H1 (cell line): Measurements from ENCODE around the gene IGFBP3. TPM values are rescaled to one million over a fixed set of nuclear protein-coding genes. Genes with fewer than 3 reads are reported as not detected.

Experiments
- CHD7 ChIP-seq: fragments of 300-600 bp; sonication (generic); IDR thresholded peaks from 2 replicates; pipeline ENCODE4 v1.7.1; 2012; ENCODE audit warnings: low read length, moderate library complexity, mild to moderate bottlenecking, inconsistent platforms; ENCODE audit not compliant: insufficient replicate concordance
- CTCF ChIP-seq, 3 experiments: IDR thresholded peaks; 1 replicate in 2 of 3; 2 replicates in 1 of 3; pipeline versions ENCODE4 v1.5.1 to v1.6.1; 2011; ENCODE audit warnings: low read length in 3 of 3, mild to moderate bottlenecking in 3 of 3, inconsistent platforms in 2 of 3, low read depth in 1 of 3, moderate library complexity in 1 of 3; ENCODE audit not compliant: insufficient read depth in 1 of 3; ENCODE audit errors: control extremely low read depth in 1 of 3
- EGR1 ChIP-seq: IDR thresholded peaks from 2 replicates; pipeline ENCODE4 v1.6.1; 2011; ENCODE audit warnings: low read depth, low read length, borderline replicate concordance
- FOSL1 ChIP-seq: IDR thresholded peaks from 2 replicates; pipeline ENCODE4 v1.6.1; 2011; ENCODE audit warnings: mild to moderate bottlenecking, low read depth, low read length, moderate library complexity; ENCODE audit not compliant: insufficient read depth
- KDM5A ChIP-seq: fragments of 200-600 bp; IDR thresholded peaks from 2 replicates; pipeline ENCODE4 v1.7.1; 2012; ENCODE audit warnings: mild to moderate bottlenecking, low read length, inconsistent platforms, mixed read lengths
- NANOG ChIP-seq: IDR thresholded peaks from 2 replicates; pipeline ENCODE4 v1.6.1; 2011; ENCODE audit warnings: low read length, low read depth, mild to moderate bottlenecking, inconsistent platforms; ENCODE audit not compliant: insufficient read depth, poor library complexity, severe bottlenecking
- SIN3A ChIP-seq, 2 experiments: IDR thresholded peaks in 1 of 2; conservative IDR thresholded peaks in 1 of 2; 2 replicates each; pipeline ENCODE4 v1.6.1; 2011 to 2012; ENCODE audit warnings: low read length in 2 of 2, improper control_type of control experiment in 1 of 2, low read depth in 1 of 2, mild to moderate bottlenecking in 1 of 2
- polyA plus RNA-seq, 7 experiments: library from polyadenylated mRNA; depleted of rRNA in 3 of 7; stranded (reverse) in 5 of 7; unstranded in 2 of 7; fragments of >200 nt in 5 of 7; fragments of 200-250 nt in 2 of 7; gene quantifications; 1 replicate in 5 of 7; 2 replicates in 1 of 7; 4 replicates in 1 of 7; pipeline versions ENCODE4 v1.2.1 to v1.2.3, GENCODE V29; 2011 to 2013; ENCODE audit warnings: missing spikeins in 2 of 7, mixed read lengths in 2 of 7
- total RNA-seq: library from RNA; stranded (reverse); fragmentation: NEBNext Ultra II Directional; extraction: Animal tissue kit (Norgen Biotek cat#: 25700); gene quantifications from 2 replicates; pipeline ENCODE4 v1.2.1, GENCODE V29; 2021

IGFBP3 gene
- total and polyA plus RNA-seq, 2 of the 8 experiments (the other 6 are each of a cell fraction or from before 2014, with no cell fraction given): 5.5 to 12.1 TPM

- TF ChIP-seq CHD7 (peak; percentile 87), SIN3A (conservative IDR thresholded peaks at IDR 0.05 in 1 of 2, IDR thresholded peaks at IDR 0.05 in 1 of 2; ENCODE audit: low read depth in 1 of 2, low read length in 2 of 2) (no peak), FOSL1 (no peak), NANOG (no peak), CTCF (IDR thresholded peaks at IDR 0.05; ENCODE audit: control extremely low read depth in 1 of 3, insufficient read depth in 1 of 3, low read depth in 1 of 3, low read length in 3 of 3) (peak; percentile 74 to 86 (median 85)), KDM5A (no peak), EGR1 (0 out of 2 replicates have a peak, but pooled peaks have one; percentile 10)
These were observed 2.2 kb upstream of the IGFBP3 start (continued) for GRCh38 chr7:45923290-45923689.
